ENCODE measurements around the gene KIAA0232. TPM values are rescaled to one million over a fixed set of nuclear protein-coding genes. Genes with fewer than 3 reads are reported as not detected.

Gene KIAA0232
- total and polyA plus RNA-seq, 10 of the 15 experiments (the other 5 are each of a cell fraction or from before 2014, with no cell fraction given): 2.8 to 15.1 (median 10.8) TPM

GRCh38 chr4:6874981-6875380 lies 92.5 kb downstream of the KIAA0232 start:
- POLR2A ChIA-PET: interaction anchor here (0.6 to 2.5 kb wide), 4 partner anchors 154 to 301 kb away, joined by 3 to 14 read pairs (median 3); no protein-coding TSS in a partner anchor
- no TSS peak for BruUV-seq (replicated peaks)
- Histone ChIP-seq H3K27me3 (replicated peaks in 1 of 2; ENCODE audit: control insufficient read depth in 2 of 2, insufficient read depth in 2 of 2, low read length in 1 of 2) (no peaks in the 10 kb centered on the region), H3K27ac (ENCODE audit: control insufficient read depth, insufficient read depth) (no peak overlapping the region), H3K4me1 (ENCODE audit: control insufficient read depth, insufficient read depth, low read length) (no peaks in the 10 kb centered on the region), H2AFZ (ENCODE audit: control insufficient read depth, low read depth, low read length) (no peak overlapping the region), H3K9me3 (replicated peaks; ENCODE audit: control insufficient read depth, insufficient read depth, low read length) (no peaks in the 10 kb centered on the region), H3K79me2 (ENCODE audit: control insufficient read depth, insufficient read depth, low read length) (no peaks in the 10 kb centered on the region), H3K4me2 (ENCODE audit: control insufficient read depth, insufficient read depth) (no peak overlapping the region), H3K36me3 (ENCODE audit: control insufficient read depth in 2 of 2, insufficient read depth in 2 of 2, low read length in 1 of 2) (peaks cover 15 to 25% of the 10 kb centered on the region in 2 experiments), H3K4me3 (no peak overlapping the region), H3K9ac (ENCODE audit: control insufficient read depth, insufficient read depth, low read length) (no peak overlapping the region), H4K20me1 (ENCODE audit: control insufficient read depth, insufficient read depth) (no peaks in the 10 kb centered on the region)
- FAIRE-seq: no peak
- RAD21 ChIA-PET (ENCODE audit: unreplicated experiment): interaction anchor here (1.6 to 5.1 kb wide), 8 partner anchors 8 to 195 kb away, joined by 6 to 155 read pairs (median 18); partner anchors contain the start of genes BLOC1S4 and GRPEL1
- intact Hi-C loops (cut with micrococcal nuclease; ENCODE audit: unreplicated experiment): loop anchor here (1.0 to 2.0 kb wide), 2 partner anchors 96 to 155 kb away; no protein-coding TSS in a partner anchor
- WGBS (ENCODE audit: insufficient coverage, insufficient replicate concordance, low lambda C conversion rate, missing lambda C conversion rate): 97% methylated on average over 4 of the region's 4 CpGs
- CTCF ChIA-PET: interaction anchor here (0.7 to 10.4 kb wide), 15 partner anchors 10 to 329 kb away, joined by 3 to 300 read pairs (median 13); partner anchors contain the start of genes BLOC1S4 and KIAA0232
- SMC1A ChIA-PET (ENCODE audit: uncharacterized antibody, unreplicated experiment): interaction anchor here (1.0 to 6.6 kb wide), 11 partner anchors 8 to 205 kb away, joined by 3 to 153 read pairs (median 9); no protein-coding TSS in a partner anchor
- no peak for DNase-seq (ENCODE audit: low read depth, low spot score)
- no peak for TF ChIP-seq JUNB (IDR thresholded peaks at IDR 0.05)
- TF ChIP-seq NR2F1 (conservative IDR thresholded peaks at IDR 0.05): no peak
- no peak for TF ChIP-seq NFIC (IDR thresholded peaks at IDR 0.05; ENCODE audit: low read depth, low read length)
- no peak for TF ChIP-seq PKNOX1 (IDR thresholded peaks at IDR 0.05)
- TF ChIP-seq REST (IDR thresholded peaks at IDR 0.05; ENCODE audit: low read depth, low read length): no peak
- TF ChIP-seq MTA3 (IDR thresholded peaks at IDR 0.05; ENCODE audit: borderline replicate concordance, low read length): no peak
- TF ChIP-seq RFX5 (IDR thresholded peaks at IDR 0.05; ENCODE audit: low read depth, low read length): no peak
- no peak for TF ChIP-seq TCF3 (IDR thresholded peaks at IDR 0.05; ENCODE audit: borderline replicate concordance, insufficient read depth, low read depth, low read length)
- no peak for TF ChIP-seq SPI1 (IDR thresholded peaks at IDR 0.05; ENCODE audit: borderline replicate concordance, insufficient read depth, low read depth, low read length)
- TF ChIP-seq RAD21 (IDR thresholded peaks at IDR 0.05; ENCODE audit: insufficient read depth, low read depth, low read length): no peak
- no peak for TF ChIP-seq PML (IDR thresholded peaks at IDR 0.05; ENCODE audit: low read length)
- no peak for TF ChIP-seq ELK1 (IDR thresholded peaks at IDR 0.05; ENCODE audit: low read depth, low read length)
- TF ChIP-seq SMAD1 (IDR thresholded peaks at IDR 0.05; ENCODE audit: low read depth, partially characterized antibody): no peak
- no peak for TF ChIP-seq STAT3 (IDR thresholded peaks at IDR 0.05; ENCODE audit: low read depth, low read length)
- TF ChIP-seq MEF2B (IDR thresholded peaks at IDR 0.05; ENCODE audit: partially characterized antibody, poor library complexity, severe bottlenecking): no peak
- ATAC-seq: no peak
- in situ Hi-C loops (cut with MboI): no loop called here

All from GM12878 (cell line).